ENCODE data around the gene PEAK3. TPM values are rescaled to one million over a fixed set of nuclear protein-coding genes. Genes with fewer than 3 reads are reported as not detected.

Gene PEAK3
- polyA plus RNA-seq, 1 experiment, result not detected

DNA sequence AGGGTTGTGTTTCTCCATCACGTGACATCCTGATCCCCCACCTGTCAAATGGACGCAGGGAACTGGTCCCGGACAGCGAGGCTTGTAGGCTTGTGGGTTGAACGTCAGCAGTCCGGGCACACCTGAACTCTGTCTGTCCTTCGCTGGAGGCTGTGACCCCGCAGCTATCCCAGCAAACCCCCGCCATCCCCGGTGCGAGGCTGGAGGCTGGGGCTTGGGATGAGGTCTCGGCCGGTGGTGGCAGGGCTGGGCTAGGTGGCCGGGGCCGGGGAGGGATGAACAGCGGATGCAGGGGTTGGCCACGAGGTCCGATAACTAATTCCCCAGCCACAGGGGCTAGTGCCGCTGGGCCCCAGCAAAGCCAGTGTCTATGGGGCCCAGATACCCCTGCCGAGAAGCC lies 37.6 kb upstream of the PEAK3 start:
- no peak for DNase-seq (ENCODE audit: low read depth)
- Histone ChIP-seq H3K4me3 (ENCODE audit: low read depth, low read length) (no peak overlapping the region), H3K27me3 (ENCODE audit: control insufficient read depth, insufficient read depth, low read length) (no peaks in the 10 kb centered on the region), H3K36me3 (ENCODE audit: control insufficient read depth, insufficient read depth, low read length) (peaks cover 9% of the 10 kb centered on the region)
- TF ChIP-seq, protein P1, sequence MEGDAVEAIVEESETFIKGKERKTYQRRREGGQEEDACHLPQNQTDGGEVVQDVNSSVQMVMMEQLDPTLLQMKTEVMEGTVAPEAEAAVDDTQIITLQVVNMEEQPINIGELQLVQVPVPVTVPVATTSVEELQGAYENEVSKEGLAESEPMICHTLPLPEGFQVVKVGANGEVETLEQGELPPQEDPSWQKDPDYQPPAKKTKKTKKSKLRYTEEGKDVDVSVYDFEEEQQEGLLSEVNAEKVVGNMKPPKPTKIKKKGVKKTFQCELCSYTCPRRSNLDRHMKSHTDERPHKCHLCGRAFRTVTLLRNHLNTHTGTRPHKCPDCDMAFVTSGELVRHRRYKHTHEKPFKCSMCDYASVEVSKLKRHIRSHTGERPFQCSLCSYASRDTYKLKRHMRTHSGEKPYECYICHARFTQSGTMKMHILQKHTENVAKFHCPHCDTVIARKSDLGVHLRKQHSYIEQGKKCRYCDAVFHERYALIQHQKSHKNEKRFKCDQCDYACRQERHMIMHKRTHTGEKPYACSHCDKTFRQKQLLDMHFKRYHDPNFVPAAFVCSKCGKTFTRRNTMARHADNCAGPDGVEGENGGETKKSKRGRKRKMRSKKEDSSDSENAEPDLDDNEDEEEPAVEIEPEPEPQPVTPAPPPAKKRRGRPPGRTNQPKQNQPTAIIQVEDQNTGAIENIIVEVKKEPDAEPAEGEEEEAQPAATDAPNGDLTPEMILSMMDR (IDR thresholded peaks at IDR 0.05; ENCODE audit: insufficient read depth, low read depth, low read length), result no peak
- ChIA-PET POLR2A (no interaction called here), CTCF (interaction anchor here (0.5 to 1.2 kb wide), 3 partner anchors 9 to 164 kb away, joined by 3 to 4 read pairs (median 4); no protein-coding TSS in a partner anchor)

DNA sequence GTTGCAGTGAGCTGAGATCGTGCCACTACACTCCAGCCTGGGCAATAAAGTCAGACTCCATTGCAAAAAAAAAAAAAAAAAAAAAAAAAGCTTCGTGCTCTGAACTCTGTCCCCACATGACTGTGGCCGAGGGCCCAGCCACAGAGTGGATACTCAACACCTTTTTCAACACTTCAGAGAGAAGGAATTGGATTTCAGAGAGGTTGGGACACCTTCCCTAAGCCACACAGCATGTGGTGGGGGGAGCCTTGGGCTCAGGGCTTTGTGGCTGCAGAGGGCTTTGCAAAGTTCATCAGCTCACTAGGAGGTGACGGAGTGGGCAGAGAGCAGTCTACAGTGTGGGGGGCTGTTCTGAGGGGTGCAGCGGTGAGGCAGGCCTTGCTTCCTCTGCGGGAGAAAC lies 36.9 kb upstream of the PEAK3 start:
- no peaks in the 10 kb centered on the region for H3K27me3 ChIP-seq (ENCODE audit: control insufficient read depth, insufficient read depth, low read length)
- POLR2A ChIA-PET, result no interaction called here
- H3K4me3 ChIP-seq (ENCODE audit: low read depth, low read length), result no peak overlapping the region
- DNase-seq (ENCODE audit: low read depth), result no peak
- TF ChIP-seq, protein P1 (IDR thresholded peaks at IDR 0.05; ENCODE audit: insufficient read depth, low read depth, low read length), result no peak
- CTCF ChIA-PET, result interaction anchor here (0.8 to 1.2 kb wide), 2 partner anchors 8 to 163 kb away, joined by 3 to 4 read pairs; no protein-coding TSS in a partner anchor
- peaks cover 5% of the 10 kb centered on the region for H3K36me3 ChIP-seq (ENCODE audit: control insufficient read depth, insufficient read depth, low read length)

DNA sequence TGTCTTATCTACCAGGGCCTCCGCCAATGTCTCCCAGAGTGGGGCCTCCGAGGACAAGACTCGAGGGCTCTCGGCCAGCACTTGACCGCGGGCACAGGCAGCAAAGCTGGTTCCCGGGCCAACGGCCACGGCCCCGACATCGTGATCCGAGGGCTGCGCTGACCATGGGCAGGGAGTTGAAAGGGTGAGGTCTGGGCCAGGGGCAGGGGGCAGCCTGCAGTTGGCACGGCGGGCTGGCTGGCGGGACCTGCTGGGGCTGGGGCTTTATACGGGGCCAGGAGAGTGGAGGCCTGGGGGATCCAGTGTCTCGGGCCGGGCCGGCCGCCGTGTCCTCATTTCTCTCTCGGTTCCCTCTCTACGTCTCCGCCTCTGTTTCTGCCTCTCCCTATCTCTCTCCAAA lies 35.8 kb upstream of the PEAK3 start:
- Histone ChIP-seq H3K27me3 (ENCODE audit: control insufficient read depth, insufficient read depth, low read length) (no peaks in the 10 kb centered on the region), H3K36me3 (ENCODE audit: control insufficient read depth, insufficient read depth, low read length) (peaks cover 2% of the 10 kb centered on the region), H3K4me3 (ENCODE audit: low read depth, low read length) (no peak overlapping the region)
- no peak for DNase-seq (ENCODE audit: low read depth)
- CTCF ChIA-PET, result interaction anchor here (2.9 to 3.4 kb wide), 2 partner anchors 9 to 163 kb away, joined by 27 to 35 read pairs; partner anchors contain the start of genes LSM7 and SPPL2B
- POLR2A ChIA-PET, result no interaction called here
- TF ChIP-seq, protein P1 (IDR thresholded peaks at IDR 0.05; ENCODE audit: insufficient read depth, low read depth, low read length), result no peak

DNA sequence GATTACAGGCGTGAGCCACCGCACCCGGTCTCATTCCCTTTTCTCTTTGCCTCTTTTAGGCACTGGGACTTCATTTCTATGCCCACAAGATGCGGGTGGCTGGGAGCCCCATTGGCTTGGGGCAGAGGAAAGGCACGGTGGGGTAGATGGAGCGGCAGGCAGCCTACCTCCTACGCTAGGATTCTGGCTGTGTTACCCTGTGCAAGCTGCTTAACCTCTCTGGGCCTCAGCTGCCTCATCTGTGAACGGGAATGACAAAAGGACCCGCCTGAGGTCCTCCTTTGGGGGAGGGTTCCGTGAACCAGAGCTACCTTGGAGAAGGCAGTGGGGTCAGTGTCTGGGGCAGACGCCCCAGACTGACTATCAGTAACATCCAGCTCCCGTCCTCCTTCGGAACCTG lies 35.3 kb upstream of the PEAK3 start:
- H3K4me3 ChIP-seq (ENCODE audit: low read depth, low read length), result no peak overlapping the region
- peaks cover 2% of the 10 kb centered on the region for H3K27me3 ChIP-seq (ENCODE audit: control insufficient read depth, insufficient read depth, low read length)
- H3K36me3 ChIP-seq (ENCODE audit: control insufficient read depth, insufficient read depth, low read length), result peaks cover 2% of the 10 kb centered on the region; the same call in 1 of the 2 replicates
- POLR2A ChIA-PET, result no interaction called here
- CTCF ChIA-PET, result interaction anchor here (1.2 to 3.4 kb wide), 5 partner anchors 10 to 247 kb away, joined by 4 to 35 read pairs (median 8); partner anchors contain the start of genes LSM7, PLEKHJ1 and SPPL2B
- DNase-seq (ENCODE audit: low read depth), result no peak
- TF ChIP-seq, protein P1 (IDR thresholded peaks at IDR 0.05; ENCODE audit: insufficient read depth, low read depth, low read length), result no peak

DNA sequence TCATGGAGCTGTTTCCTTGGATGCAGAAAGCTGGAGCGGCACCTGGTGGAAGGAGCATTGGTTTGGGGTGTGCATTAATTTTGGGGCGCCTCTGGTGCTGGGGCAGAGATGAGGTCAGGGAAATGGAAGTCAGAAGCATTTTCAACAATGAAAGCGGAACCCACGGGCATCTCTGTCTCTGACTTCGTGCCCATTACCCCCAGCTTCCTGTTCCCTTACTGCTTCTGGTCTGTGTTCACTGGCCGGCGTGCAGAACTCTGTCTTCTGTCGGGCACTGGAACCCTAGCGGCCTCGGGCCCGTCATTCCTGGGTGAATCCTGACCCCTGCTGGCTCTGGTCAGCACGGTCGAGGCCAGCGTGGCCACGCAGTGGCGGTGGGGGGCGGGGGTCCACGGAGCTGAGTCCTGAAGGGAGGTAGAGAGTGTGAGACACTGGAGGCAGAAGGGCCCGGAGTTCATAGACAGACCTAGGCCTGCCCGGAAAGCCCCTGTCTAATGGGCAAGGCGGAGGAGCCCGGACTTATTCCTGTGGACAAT lies 33.9 kb upstream of the PEAK3 start:
- no peak overlapping the region for H3K4me3 ChIP-seq (ENCODE audit: low read depth, low read length)

More for the DNA sequence above, 33.9 kb upstream of the PEAK3 start:
- ChIA-PET CTCF (interaction anchor here (0.6 to 3.4 kb wide), 30 partner anchors 8 to 542 kb away, joined by 3 to 35 read pairs (median 4); partner anchors contain the start of genes LSM7, PEAK3, PLEKHJ1 and SPPL2B), POLR2A (interaction anchor here (0.6 kb wide), 1 partner anchor 12 kb away, joined by 3 read pairs; the partner anchor contains the start of gene LSM7)
- TF ChIP-seq, protein P1 (IDR thresholded peaks at IDR 0.05; ENCODE audit: insufficient read depth, low read depth, low read length), result peak; percentile 81
- Histone ChIP-seq H3K36me3 (ENCODE audit: control insufficient read depth, insufficient read depth, low read length) (no peaks in the 10 kb centered on the region), H3K27me3 (ENCODE audit: control insufficient read depth, insufficient read depth, low read length) (peaks cover 4% of the 10 kb centered on the region)
- no peak for DNase-seq (ENCODE audit: low read depth)

Data from BJ (cell line).